Prostate gland (tissue), 2 donors: ENCODE results near the gene VSTM2B. TPM values are rescaled to one million over a fixed set of nuclear protein-coding genes. Genes with fewer than 3 reads are reported as not detected.

Experiments
- DNase-seq: peaks from one replicate; pipeline ENCODE4 v3.0.0-alpha.2; 2019; ENCODE audit warnings: low spot score
- H3K27ac ChIP-seq, 2 donors: fragments of 200-600 bp; sonication (generic); 2 replicates each; pipeline ENCODE4 v1.5.1; 2017 to 2019
- H3K27me3 ChIP-seq: fragments of 200-600 bp; sonication (generic); replicated peaks from 2 replicates; pipeline ENCODE4 v1.5.1; 2019; ENCODE audit not compliant: insufficient read depth
- H3K36me3 ChIP-seq, 2 donors: fragments of 200-600 bp; sonication (generic); 1 replicate in 1 of 2; 2 replicates in 1 of 2; pipeline versions ENCODE4 v1.5.1 to v1.8.1; 2017 to 2019
- H3K4me1 ChIP-seq: fragments of 200-600 bp; sonication (generic); replicated peaks from 2 replicates; pipeline ENCODE4 v1.5.1; 2019
- H3K4me3 ChIP-seq, 2 donors: fragments of 200-600 bp; sonication (generic); 2 replicates each; pipeline ENCODE4 v1.5.1; 2017 to 2019
- H3K9me3 ChIP-seq: fragments of 200-600 bp; sonication (generic); 2 replicates; pipeline ENCODE4 v1.5.1; 2017
- CTCF ChIP-seq, 4 experiments: fragments of 200-600 bp in 2 of 4; fragments of 450-650 bp in 2 of 4; sonication (generic) in 2 of 4; IDR thresholded peaks; 1 replicate in 3 of 4; 2 replicates in 1 of 4; pipeline ENCODE4 v1.5.1; 2016 to 2019; ENCODE audit warnings: antibody characterized with exemption in 4 of 4, mild to moderate bottlenecking in 2 of 4, moderate library complexity in 2 of 4
- POLR2A ChIP-seq: fragments of 450-650 bp; IDR thresholded peaks from one replicate; pipeline ENCODE4 v1.6.1; 2016; ENCODE audit warnings: antibody characterized with exemption, mild to moderate bottlenecking
- POLR2AphosphoS5 ChIP-seq: sonication (generic); formaldehyde crosslinking; IDR thresholded peaks from one replicate; pipeline ENCODE4 v1.6.1; 2017; ENCODE audit warnings: antibody characterized with exemption
- WGBS: methylation state at CpG from one replicate; pipeline ENCODE4 v1.1.5; 2018; 5-methylcytosine and 5-hydroxymethylcytosine counted together
- intact Hi-C: fragments of 100-400 bp; cut with DNase I; formaldehyde crosslinking; loops from one replicate; pipeline ENCODE4 v1.14.2; 2022
- total RNA-seq, 2 donors: library from RNA; depleted of rRNA; stranded (reverse); fragments of >200 nt; gene quantifications; one replicate each; pipeline ENCODE4 v1.1.0, GENCODE V29; 2016

VSTM2B gene
- total RNA-seq, 2 donors from 2014 or later = not detected

GRCh38 chr19:29527500-29528328, 1.9 kb downstream of the VSTM2B start:
- Histone ChIP-seq H3K9me3 (no peaks in the 10 kb centered on the region), H3K4me1 (peaks cover 7% of the 10 kb centered on the region), H3K27ac (no peak overlapping the region), H3K4me3 (no peak overlapping the region), H3K36me3 (no peaks in the 10 kb centered on the region), H3K27me3 (peaks cover 70% of the 10 kb centered on the region)
- intact Hi-C loops = loop anchor here (10.0 kb wide), 1 partner anchor 793 kb away; no protein-coding TSS in a partner anchor
- TF ChIP-seq POLR2A (no peak), POLR2AphosphoS5 (no peak), CTCF (IDR thresholded peaks at IDR 0.05) (no peak)
- WGBS = 19% methylated on average over 24 of the region's 31 CpGs
- no peak for DNase-seq

- intact Hi-C loops = loop anchor here (10.0 kb wide), 1 partner anchor 794 kb away; no protein-coding TSS in a partner anchor
- H3K4me1 ChIP-seq = peaks cover 7% of the 10 kb centered on the region
Observed at GRCh38 chr19:29528350-29528945, 2.7 kb downstream of the VSTM2B start.

GRCh38 chr19:29528946-29529645, 3.3 kb downstream of the VSTM2B start:
- peaks cover 7% of the 10 kb centered on the region for H3K4me1 ChIP-seq
- H3K4me3 ChIP-seq = no peak overlapping the region
- no peaks in the 10 kb centered on the region for H3K9me3 ChIP-seq
- no peaks in the 10 kb centered on the region for H3K36me3 ChIP-seq
- DNase-seq = no peak
- H3K27me3 ChIP-seq = peaks cover 67% of the 10 kb centered on the region
- TF ChIP-seq POLR2A (no peak), CTCF (IDR thresholded peaks at IDR 0.05) (no peak), POLR2AphosphoS5 (no peak)
- 3% methylated on average over 39 of the region's 39 CpGs for WGBS
- intact Hi-C loops = loop anchor here (10.0 kb wide), 1 partner anchor 794 kb away; no protein-coding TSS in a partner anchor
- no peak overlapping the region for H3K27ac ChIP-seq

More at GRCh38 chr19:29528350-29528945, 2.7 kb downstream of the VSTM2B start:
- no peak overlapping the region for H3K4me3 ChIP-seq
- no peaks in the 10 kb centered on the region for H3K9me3 ChIP-seq
- 2% methylated on average over 57 of the region's 57 CpGs for WGBS
- peaks cover 70% of the 10 kb centered on the region for H3K27me3 ChIP-seq
- no peak overlapping the region for H3K27ac ChIP-seq
- H3K36me3 ChIP-seq = no peaks in the 10 kb centered on the region
- TF ChIP-seq POLR2AphosphoS5 = no peak
- TF ChIP-seq CTCF (IDR thresholded peaks at IDR 0.05) = peak in 3 of 4 experiments; percentile 30 to 50 (median 46)
- no peak for DNase-seq

- DNase-seq = no peak
- Histone ChIP-seq H3K9me3 (no peaks in the 10 kb centered on the region), H3K4me3 (no peak overlapping the region), H3K4me1 (peaks cover 7% of the 10 kb centered on the region), H3K27ac (no peak overlapping the region), H3K36me3 (no peaks in the 10 kb centered on the region), H3K27me3 (peaks cover 62% of the 10 kb centered on the region)
- intact Hi-C loops = loop anchor here (10.0 kb wide), 1 partner anchor 795 kb away; no protein-coding TSS in a partner anchor
- TF ChIP-seq POLR2A (no peak), POLR2AphosphoS5 (no peak), CTCF (IDR thresholded peaks at IDR 0.05) (no peak)
- WGBS = 2% methylated on average over 73 of the region's 100 CpGs
Observed at GRCh38 chr19:29529646-29530539, 4.1 kb downstream of the VSTM2B start.
